HepG2 (cell line): Measurements from ENCODE around the gene C17orf58. TPM values are rescaled to one million over a fixed set of nuclear protein-coding genes. Genes with fewer than 3 reads are reported as not detected.

ENCODE experiments used
- ARHGAP35 ChIP-seq: sonication (generic); formaldehyde crosslinking; IDR thresholded peaks from 2 replicates; pipeline ENCODE4 v1.9.0; 2022; ENCODE audit warnings: mild to moderate bottlenecking, inconsistent platforms, moderate library complexity, missing genetic modification reagents, borderline replicate concordance
- ATF1 ChIP-seq: IDR thresholded peaks from 2 replicates; pipeline ENCODE4 v1.6.1; 2016; ENCODE audit warnings: mild to moderate bottlenecking, control low read depth
- CCDC6 ChIP-seq: sonication (generic); formaldehyde crosslinking; IDR thresholded peaks from 2 replicates; pipeline ENCODE4 v1.8.1; 2022; ENCODE audit warnings: mild to moderate bottlenecking, missing genetic modification reagents, moderate library complexity
- KDM5A ChIP-seq: fragments of 200-600 bp; sonication (generic); IDR thresholded peaks from 2 replicates; pipeline ENCODE4 v1.7.0; 2018; ENCODE audit warnings: antibody characterized with exemption, mild to moderate bottlenecking, low read length, borderline replicate concordance
- NCOA1 ChIP-seq: sonication (generic); formaldehyde crosslinking; IDR thresholded peaks from 2 replicates; pipeline ENCODE4 v1.9.0; 2021; ENCODE audit warnings: missing genetic modification reagents
- PAX8 ChIP-seq: sonication (generic); formaldehyde crosslinking; IDR thresholded peaks from 2 replicates; pipeline ENCODE4 v1.8.0; 2022; ENCODE audit warnings: mild to moderate bottlenecking, missing genetic modification reagents, borderline replicate concordance
- POLR2G ChIP-seq: fragments of 200-400 bp; formaldehyde crosslinking; IDR thresholded peaks from 2 replicates; pipeline ENCODE4 v1.6.1; 2018; ENCODE audit warnings: mild to moderate bottlenecking, low read depth, low read length, moderate library complexity
- PRPF4 ChIP-seq: fragments of 200-400 bp; formaldehyde crosslinking; IDR thresholded peaks from 2 replicates; pipeline ENCODE4 v1.6.1; 2016; ENCODE audit warnings: low read length, low read depth; ENCODE audit not compliant: poor library complexity, severe bottlenecking
- RAD21 ChIP-seq: fragments of 450-650 bp; formaldehyde crosslinking; IDR thresholded peaks from 2 replicates; pipeline ENCODE4 v1.5.0; 2020; ENCODE audit warnings: mild to moderate bottlenecking
- RCOR2 ChIP-seq: IDR thresholded peaks from 2 replicates; pipeline ENCODE4 v1.6.1; 2016; ENCODE audit warnings: missing biosample characterization, missing genetic modification reagents
- SMARCC2 ChIP-seq: fragments of 450-650 bp; IDR thresholded peaks from 2 replicates; pipeline ENCODE4 v1.6.1; 2017; ENCODE audit warnings: antibody characterized with exemption, mild to moderate bottlenecking
- ZBTB20 ChIP-seq: sonication (generic); formaldehyde crosslinking; IDR thresholded peaks from 2 replicates; pipeline ENCODE4 v1.8.1; 2023; ENCODE audit warnings: missing genetic modification reagents, low read depth, mild to moderate bottlenecking, borderline replicate concordance
- ZNF235 ChIP-seq: sonication (generic); formaldehyde crosslinking; IDR thresholded peaks from 2 replicates; pipeline ENCODE4 v1.8.1; 2023; ENCODE audit warnings: mild to moderate bottlenecking, missing genetic modification reagents, borderline replicate concordance
- ZNF333 ChIP-seq: sonication (generic); formaldehyde crosslinking; IDR thresholded peaks from 2 replicates; pipeline ENCODE4 v1.4.0; 2020; ENCODE audit warnings: mild to moderate bottlenecking, missing genetic modification reagents, borderline replicate concordance
- ZNF549 ChIP-seq: sonication (generic); formaldehyde crosslinking; IDR thresholded peaks from 2 replicates; pipeline ENCODE4 v1.5.0; 2020; ENCODE audit warnings: missing genetic modification reagents
- ZNF567 ChIP-seq: sonication (generic); formaldehyde crosslinking; IDR thresholded peaks from 2 replicates; pipeline ENCODE4 v1.8.1; 2023; ENCODE audit warnings: mild to moderate bottlenecking, missing genetic modification reagents, borderline replicate concordance
- ZNF792 ChIP-seq: IDR thresholded peaks from 2 replicates; pipeline ENCODE4 v1.6.1; 2016
- polyA plus RNA-seq, 8 experiments: library from polyadenylated mRNA; depleted of rRNA in 3 of 8; stranded (reverse) in 7 of 8; unstranded in 1 of 8; fragments of >200 nt; fragmentation: Illumina TruSeq in 4 of 8; extraction: Trizol in 4 of 8; gene quantifications; 2 replicates each; pipeline versions ENCODE4 v1.2.1 to v1.2.3, GENCODE V29; 2011 to 2016; ENCODE audit warnings: low read depth in 4 of 8, missing spikeins in 1 of 8, mixed read lengths in 1 of 8; ENCODE audit not compliant: insufficient read depth in 1 of 8
- total RNA-seq, 5 experiments: library from RNA; depleted of rRNA; stranded (reverse); fragments of >200 nt; fragmentation: Illumina TruSeq; extraction: Trizol; gene quantifications; 2 replicates each; pipeline ENCODE4 v1.2.3, GENCODE V29; 2016; ENCODE audit warnings: low read depth in 1 of 5
- TF ChIP-seq, protein P1 (sequence below): sonication (generic); formaldehyde crosslinking; IDR thresholded peaks from 2 replicates; pipeline ENCODE4 v1.5.0; 2020; ENCODE audit warnings: mild to moderate bottlenecking, missing genetic modification reagents
- TF ChIP-seq, protein P2 (sequence below): sonication (generic); formaldehyde crosslinking; IDR thresholded peaks from 2 replicates; pipeline ENCODE4 v1.9.0; 2021; ENCODE audit warnings: missing genetic modification reagents, borderline replicate concordance
- TF ChIP-seq, protein P3 (sequence below), 2 experiments: sonication (generic) in 1 of 2; formaldehyde crosslinking in 1 of 2; IDR thresholded peaks; 2 replicates each; pipeline versions ENCODE4 v1.4.0 to v1.6.1; 2018 to 2020; ENCODE audit warnings: missing genetic modification reagents in 2 of 2, borderline replicate concordance in 1 of 2, low read depth in 1 of 2, mild to moderate bottlenecking in 1 of 2, missing biosample characterization in 1 of 2

The C17orf58 gene
- total and polyA plus RNA-seq, 2 of the 13 experiments (the other 11 are each of a cell fraction or from before 2014, with no cell fraction given) = 15.6 to 15.8 TPM

DNA sequence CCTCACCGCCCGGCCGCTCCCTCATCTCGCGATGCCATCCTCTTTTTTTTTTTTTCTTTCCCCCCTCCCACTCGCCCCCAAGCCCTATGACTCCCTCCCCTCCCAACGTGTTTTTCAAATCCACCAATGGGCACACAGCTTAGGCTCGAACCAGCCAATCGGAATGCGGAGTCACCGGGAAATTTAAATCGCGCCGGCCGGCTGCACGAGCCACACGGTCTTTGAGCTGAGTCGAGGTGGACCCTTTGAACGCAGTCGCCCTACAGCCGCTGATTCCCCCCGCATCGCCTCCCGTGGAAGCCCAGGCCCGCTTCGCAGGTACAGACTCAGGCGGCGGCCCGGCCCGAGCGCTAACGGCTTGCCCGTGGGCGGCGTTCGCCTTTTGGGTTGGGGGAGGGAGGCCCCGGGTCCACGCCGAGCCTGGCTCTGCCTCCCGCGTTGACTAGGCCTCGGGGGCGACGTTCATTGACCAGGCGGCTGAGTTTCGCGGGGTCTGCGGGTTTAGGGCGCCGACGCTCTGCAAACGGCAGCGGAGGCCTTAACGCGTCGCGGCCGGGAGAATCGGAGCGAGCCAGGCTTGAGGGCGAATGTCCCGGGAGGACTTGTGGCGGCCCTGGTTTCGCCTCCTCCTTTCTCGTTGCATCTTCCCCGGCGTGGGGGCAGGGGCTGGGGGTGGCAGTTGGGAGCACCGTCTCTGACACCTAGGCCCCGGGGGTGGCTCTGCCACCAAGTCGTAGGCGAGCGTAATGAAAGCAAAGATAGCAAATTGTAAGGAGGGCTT is 39.4 kb upstream of the C17orf58 start, which contains the start of gene KPNA2 (continued):
- TF ChIP-seq, protein P1, sequence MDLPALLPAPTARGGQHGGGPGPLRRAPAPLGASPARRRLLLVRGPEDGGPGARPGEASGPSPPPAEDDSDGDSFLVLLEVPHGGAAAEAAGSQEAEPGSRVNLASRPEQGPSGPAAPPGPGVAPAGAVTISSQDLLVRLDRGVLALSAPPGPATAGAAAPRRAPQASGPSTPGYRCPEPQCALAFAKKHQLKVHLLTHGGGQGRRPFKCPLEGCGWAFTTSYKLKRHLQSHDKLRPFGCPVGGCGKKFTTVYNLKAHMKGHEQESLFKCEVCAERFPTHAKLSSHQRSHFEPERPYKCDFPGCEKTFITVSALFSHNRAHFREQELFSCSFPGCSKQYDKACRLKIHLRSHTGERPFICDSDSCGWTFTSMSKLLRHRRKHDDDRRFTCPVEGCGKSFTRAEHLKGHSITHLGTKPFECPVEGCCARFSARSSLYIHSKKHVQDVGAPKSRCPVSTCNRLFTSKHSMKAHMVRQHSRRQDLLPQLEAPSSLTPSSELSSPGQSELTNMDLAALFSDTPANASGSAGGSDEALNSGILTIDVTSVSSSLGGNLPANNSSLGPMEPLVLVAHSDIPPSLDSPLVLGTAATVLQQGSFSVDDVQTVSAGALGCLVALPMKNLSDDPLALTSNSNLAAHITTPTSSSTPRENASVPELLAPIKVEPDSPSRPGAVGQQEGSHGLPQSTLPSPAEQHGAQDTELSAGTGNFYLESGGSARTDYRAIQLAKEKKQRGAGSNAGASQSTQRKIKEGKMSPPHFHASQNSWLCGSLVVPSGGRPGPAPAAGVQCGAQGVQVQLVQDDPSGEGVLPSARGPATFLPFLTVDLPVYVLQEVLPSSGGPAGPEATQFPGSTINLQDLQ = no peak; the same call in 1 of the 2 replicates
- no peak for TF ChIP-seq ZNF567 (CRISPR knock-in tag)
- peak; percentile 53 for TF ChIP-seq ZNF792 (CRISPR knock-in tag)
- TF ChIP-seq PRPF4 = no peak
- peak; percentile 79 for TF ChIP-seq ATF1 (CRISPR knock-in tag)
- peak; percentile 22; the same call in 1 of the 2 replicates for TF ChIP-seq ZBTB20
- TF ChIP-seq ZNF235 (CRISPR knock-in tag) = peak; percentile 76; the same call in 1 of the 2 replicates
- no peak; the same call in 1 of the 2 replicates for TF ChIP-seq PAX8
- TF ChIP-seq NCOA1 = peak; percentile 45; the same call in 1 of the 2 replicates
- no peak for TF ChIP-seq RCOR2 (CRISPR knock-in tag)
- TF ChIP-seq CCDC6 (CRISPR knock-in tag) = peak; percentile 95
- TF ChIP-seq, protein P2, sequence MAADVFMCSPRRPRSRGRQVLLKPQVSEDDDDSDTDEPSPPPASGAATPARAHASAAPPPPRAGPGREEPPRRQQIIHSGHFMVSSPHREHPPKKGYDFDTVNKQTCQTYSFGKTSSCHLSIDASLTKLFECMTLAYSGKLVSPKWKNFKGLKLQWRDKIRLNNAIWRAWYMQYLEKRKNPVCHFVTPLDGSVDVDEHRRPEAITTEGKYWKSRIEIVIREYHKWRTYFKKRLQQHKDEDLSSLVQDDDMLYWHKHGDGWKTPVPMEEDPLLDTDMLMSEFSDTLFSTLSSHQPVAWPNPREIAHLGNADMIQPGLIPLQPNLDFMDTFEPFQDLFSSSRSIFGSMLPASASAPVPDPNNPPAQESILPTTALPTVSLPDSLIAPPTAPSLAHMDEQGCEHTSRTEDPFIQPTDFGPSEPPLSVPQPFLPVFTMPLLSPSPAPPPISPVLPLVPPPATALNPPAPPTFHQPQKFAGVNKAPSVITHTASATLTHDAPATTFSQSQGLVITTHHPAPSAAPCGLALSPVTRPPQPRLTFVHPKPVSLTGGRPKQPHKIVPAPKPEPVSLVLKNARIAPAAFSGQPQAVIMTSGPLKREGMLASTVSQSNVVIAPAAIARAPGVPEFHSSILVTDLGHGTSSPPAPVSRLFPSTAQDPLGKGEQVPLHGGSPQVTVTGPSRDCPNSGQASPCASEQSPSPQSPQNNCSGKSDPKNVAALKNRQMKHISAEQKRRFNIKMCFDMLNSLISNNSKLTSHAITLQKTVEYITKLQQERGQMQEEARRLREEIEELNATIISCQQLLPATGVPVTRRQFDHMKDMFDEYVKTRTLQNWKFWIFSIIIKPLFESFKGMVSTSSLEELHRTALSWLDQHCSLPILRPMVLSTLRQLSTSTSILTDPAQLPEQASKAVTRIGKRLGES (CRISPR knock-in tag) = peak; percentile 55; the same call in 1 of the 2 replicates
- TF ChIP-seq ZNF549 = no peak
- peak; percentile 94 for TF ChIP-seq ARHGAP35 (CRISPR knock-in tag)
- TF ChIP-seq, protein P3, sequence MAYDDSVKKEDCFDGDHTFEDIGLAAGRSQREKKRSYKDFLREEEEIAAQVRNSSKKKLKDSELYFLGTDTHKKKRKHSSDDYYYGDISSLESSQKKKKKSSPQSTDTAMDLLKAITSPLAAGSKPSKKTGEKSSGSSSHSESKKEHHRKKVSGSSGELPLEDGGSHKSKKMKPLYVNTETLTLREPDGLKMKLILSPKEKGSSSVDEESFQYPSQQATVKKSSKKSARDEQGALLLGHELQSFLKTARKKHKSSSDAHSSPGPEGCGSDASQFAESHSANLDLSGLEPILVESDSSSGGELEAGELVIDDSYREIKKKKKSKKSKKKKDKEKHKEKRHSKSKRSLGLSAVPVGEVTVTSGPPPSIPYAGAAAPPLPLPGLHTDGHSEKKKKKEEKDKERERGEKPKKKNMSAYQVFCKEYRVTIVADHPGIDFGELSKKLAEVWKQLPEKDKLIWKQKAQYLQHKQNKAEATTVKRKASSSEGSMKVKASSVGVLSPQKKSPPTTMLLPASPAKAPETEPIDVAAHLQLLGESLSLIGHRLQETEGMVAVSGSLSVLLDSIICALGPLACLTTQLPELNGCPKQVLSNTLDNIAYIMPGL (CRISPR knock-in tag; IDR thresholded peaks at IDR 0.05; ENCODE audit: borderline replicate concordance in 1 of 2, low read depth in 1 of 2) = peak; percentile 71 to 97; a peak in 3 of 4 replicates
- peak; percentile 71 for TF ChIP-seq RAD21 (CRISPR knock-in tag)
- TF ChIP-seq SMARCC2 = no peak
- peak; percentile 99 for TF ChIP-seq POLR2G
- peak; percentile 89 for TF ChIP-seq KDM5A
- peak; percentile 65; the same call in 1 of the 2 replicates for TF ChIP-seq ZNF333 (CRISPR knock-in tag)
